ENCODE data around the gene TESK2. TPM values are rescaled to one million over a fixed set of nuclear protein-coding genes. Genes with fewer than 3 reads are reported as not detected.

Gene TESK2
- total RNA-seq, 2 donors from 2014 or later, result 2.8 to 3.5 TPM

DNA sequence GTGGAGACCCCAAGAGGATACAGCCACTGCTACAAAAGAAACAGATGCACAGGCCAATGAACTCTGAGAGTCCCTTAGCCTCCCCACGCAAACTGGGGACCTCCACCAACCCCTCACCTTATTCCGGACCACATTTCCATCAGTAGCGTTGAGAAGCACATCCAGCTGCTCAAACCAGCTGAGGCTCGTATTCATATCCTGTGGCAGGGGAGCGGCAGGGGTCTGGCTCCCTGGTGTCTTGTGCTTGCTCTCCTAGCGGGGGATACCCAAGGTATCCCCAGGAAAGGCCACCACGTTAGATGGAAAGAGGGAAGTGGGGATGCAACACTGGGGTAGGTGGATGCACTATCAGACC, 8.4 kb upstream of the TESK2 start:
- no peak for DNase-seq (ENCODE audit: low spot score)
- Histone ChIP-seq H3K9me3 (no peaks in the 10 kb centered on the region), H3K27ac (peak overlapping the region; percentile 81 to 85), H3K4me1 (peaks cover 0 to 24% of the 10 kb centered on the region in 2 donors), H3K4me3 (peak overlapping the region; percentile 71 to 74), H3K27me3 (no peaks in the 10 kb centered on the region), H3K36me3 (no peaks in the 10 kb centered on the region)
- TF ChIP-seq, protein P1, sequence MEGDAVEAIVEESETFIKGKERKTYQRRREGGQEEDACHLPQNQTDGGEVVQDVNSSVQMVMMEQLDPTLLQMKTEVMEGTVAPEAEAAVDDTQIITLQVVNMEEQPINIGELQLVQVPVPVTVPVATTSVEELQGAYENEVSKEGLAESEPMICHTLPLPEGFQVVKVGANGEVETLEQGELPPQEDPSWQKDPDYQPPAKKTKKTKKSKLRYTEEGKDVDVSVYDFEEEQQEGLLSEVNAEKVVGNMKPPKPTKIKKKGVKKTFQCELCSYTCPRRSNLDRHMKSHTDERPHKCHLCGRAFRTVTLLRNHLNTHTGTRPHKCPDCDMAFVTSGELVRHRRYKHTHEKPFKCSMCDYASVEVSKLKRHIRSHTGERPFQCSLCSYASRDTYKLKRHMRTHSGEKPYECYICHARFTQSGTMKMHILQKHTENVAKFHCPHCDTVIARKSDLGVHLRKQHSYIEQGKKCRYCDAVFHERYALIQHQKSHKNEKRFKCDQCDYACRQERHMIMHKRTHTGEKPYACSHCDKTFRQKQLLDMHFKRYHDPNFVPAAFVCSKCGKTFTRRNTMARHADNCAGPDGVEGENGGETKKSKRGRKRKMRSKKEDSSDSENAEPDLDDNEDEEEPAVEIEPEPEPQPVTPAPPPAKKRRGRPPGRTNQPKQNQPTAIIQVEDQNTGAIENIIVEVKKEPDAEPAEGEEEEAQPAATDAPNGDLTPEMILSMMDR (IDR thresholded peaks at IDR 0.05), result no peak

DNA sequence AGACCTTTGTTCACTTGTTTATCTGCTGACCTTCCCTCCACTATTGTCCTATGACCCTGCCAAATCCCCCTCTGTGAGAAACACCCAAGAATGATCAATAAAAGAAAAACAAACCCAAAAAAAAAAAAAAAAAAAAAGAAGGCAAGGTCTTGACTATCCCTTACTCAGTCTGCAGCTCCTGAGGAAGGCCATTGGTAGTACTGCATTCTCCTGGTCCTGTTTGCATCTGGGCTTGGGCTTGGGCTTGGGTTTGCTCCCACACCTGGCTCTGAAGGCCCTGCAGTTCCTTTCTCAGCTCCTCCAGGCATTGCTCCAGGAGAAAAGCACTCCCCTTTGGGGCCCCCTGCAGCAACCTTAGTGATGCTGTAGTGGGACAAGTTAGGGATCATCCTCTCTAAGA, 7.3 kb upstream of the TESK2 start:
- H3K27me3 ChIP-seq, result no peaks in the 10 kb centered on the region
- no peak for DNase-seq (ENCODE audit: low spot score)
- TF ChIP-seq, protein P1 (IDR thresholded peaks at IDR 0.05), result no peak

DNA sequence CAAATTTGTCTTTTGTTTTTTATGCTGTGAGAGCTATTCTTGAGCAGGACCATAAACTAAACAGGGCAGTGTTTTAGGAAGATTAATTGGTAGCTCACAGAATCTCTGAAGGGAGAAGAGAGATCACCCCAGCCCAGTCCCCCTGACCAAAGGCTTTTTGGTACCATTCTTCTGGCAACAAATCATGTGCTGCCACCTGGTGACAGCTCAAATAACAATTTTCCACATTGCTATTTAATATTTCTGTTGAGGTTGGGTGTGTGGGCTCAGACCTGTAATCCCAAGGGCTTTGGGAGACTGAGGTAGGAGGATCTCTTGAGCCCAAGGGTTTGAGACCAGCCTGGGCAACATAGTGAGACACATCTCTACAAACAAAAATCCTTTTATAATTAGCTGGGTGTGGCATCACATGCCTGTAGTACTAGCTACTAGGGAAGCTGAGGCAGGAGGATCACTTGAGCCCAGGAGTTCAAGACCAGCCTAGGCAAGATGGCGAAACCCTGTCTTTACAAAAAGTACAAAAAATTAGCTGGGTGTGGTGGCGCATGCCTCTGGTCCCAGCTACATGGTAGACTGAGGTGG, 2.2 kb upstream of the TESK2 start:
- Histone ChIP-seq H3K4me1 (peaks cover 0 to 8% of the 10 kb centered on the region in 2 donors), H3K9me3 (no peaks in the 10 kb centered on the region), H3K36me3 (no peaks in the 10 kb centered on the region), H3K4me3 (no peak overlapping the region), H3K27ac (no peak overlapping the region), H3K27me3 (no peaks in the 10 kb centered on the region)
- peak; percentile 61 for DNase-seq (ENCODE audit: low spot score)
- TF ChIP-seq, protein P1 (IDR thresholded peaks at IDR 0.05), result peak; percentile 37 to 74

More for the DNA sequence above, 7.3 kb upstream of the TESK2 start:
- Histone ChIP-seq H3K9me3 (no peaks in the 10 kb centered on the region), H3K36me3 (no peaks in the 10 kb centered on the region), H3K27ac (no peak overlapping the region), H3K4me3 (no peak overlapping the region), H3K4me1 (peaks cover 0 to 24% of the 10 kb centered on the region in 2 donors)

DNA sequence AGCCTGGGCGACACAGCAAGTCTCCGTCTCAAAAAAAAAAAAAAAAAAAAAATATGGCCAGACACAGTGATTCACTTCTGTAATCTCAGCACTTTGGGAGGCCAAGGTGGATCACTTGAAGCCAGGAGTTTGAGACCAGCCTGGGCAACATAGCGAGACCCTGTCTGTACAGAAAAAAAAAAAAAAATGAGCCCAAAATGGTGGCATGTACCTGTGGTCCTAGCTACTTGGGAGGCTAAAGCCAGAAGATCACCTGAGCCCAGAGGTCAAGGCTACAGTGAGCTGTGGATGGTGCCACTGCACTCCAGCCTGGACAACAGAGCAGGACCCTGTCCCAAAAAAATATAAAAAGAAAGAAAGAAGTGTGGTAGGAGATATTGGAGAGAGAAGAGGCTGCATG, 1.7 kb upstream of the TESK2 start:
- Histone ChIP-seq H3K36me3 (no peaks in the 10 kb centered on the region), H3K9me3 (no peaks in the 10 kb centered on the region), H3K27me3 (no peaks in the 10 kb centered on the region)

DNA sequence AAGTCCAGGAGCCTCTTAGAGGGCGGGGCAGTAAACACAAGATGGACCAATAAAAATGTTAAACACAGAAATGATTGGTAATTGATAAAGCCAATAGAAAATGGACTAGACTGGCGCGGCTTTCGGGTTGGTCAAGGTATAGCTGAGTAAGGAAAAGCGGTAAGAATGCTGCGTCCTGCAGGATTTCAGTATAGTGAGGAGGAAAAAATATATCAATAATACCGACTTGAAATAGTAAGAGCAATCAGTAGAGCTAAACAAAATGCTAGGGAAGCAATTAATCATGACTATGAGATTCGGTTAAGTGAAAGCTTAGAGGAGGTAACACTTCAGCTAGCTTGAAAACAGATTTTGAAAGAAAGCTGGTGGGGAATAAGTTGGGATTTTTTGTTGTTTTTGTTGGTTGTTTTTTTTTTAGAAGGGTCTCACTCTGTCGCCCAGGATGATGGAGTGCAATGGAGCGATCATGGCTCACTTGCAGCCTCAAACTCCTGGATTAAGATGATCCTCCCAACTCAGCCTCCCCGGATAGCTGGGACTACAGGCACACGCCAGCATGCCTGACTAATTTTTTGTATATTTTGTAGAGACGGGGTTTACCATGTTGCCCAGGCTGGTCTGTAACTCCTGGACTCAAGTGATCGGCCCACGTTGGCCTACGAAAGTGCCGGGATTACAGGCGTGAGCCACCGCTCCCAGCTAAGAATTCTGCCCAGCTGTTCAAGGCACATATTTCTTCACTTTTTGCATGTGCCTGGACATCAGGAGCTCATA, 711 bp upstream of the TESK2 start:
- Histone ChIP-seq H3K27me3 (no peaks in the 10 kb centered on the region), H3K36me3 (no peaks in the 10 kb centered on the region), H3K4me1 (peaks cover 0 to 8% of the 10 kb centered on the region in 2 donors), H3K9me3 (no peaks in the 10 kb centered on the region), H3K27ac (peak overlapping the region; percentile 28 to 44), H3K4me3 (peak overlapping the region; percentile 39 to 87)
- DNase-seq (ENCODE audit: low spot score), result peak; percentile 56
- TF ChIP-seq, protein P1 (IDR thresholded peaks at IDR 0.05), result no peak

More for the DNA sequence above, 1.7 kb upstream of the TESK2 start:
- Histone ChIP-seq H3K4me3 (no peak overlapping the region), H3K27ac (no peak overlapping the region), H3K4me1 (peaks cover 0 to 8% of the 10 kb centered on the region in 2 donors)
- TF ChIP-seq, protein P1 (IDR thresholded peaks at IDR 0.05), result no peak
- DNase-seq (ENCODE audit: low spot score), result peak; percentile 9

Measured in right atrium auricular region (tissue), 2 donors.